AG09319 (cell line): ENCODE data around the gene TTC1.

Experiments
- DNase-seq: peaks from one replicate; pipeline ENCODE4 v3.0.0-alpha.2; 2010; ENCODE audit warnings: low read depth; ENCODE audit errors: extremely low read depth
- CTCF ChIP-seq: IDR thresholded peaks from 2 replicates; pipeline ENCODE4 v1.5.1; 2011; ENCODE audit warnings: low read depth, mild to moderate bottlenecking, inconsistent platforms, low read length, moderate library complexity

TTC1 gene

GRCh38 chr5:160021831-160022446 is 13.0 kb downstream of the TTC1 start:
- TF ChIP-seq CTCF = peak; percentile 71
- DNase-seq = peak; percentile 42

- TF ChIP-seq CTCF = no peak
- DNase-seq = no peak
Measured at GRCh38 chr5:160023007-160023907, 14.3 kb downstream of the TTC1 start.

- DNase-seq = no peak
- TF ChIP-seq CTCF = no peak
Measured at GRCh38 chr5:160023908-160024630, 15.1 kb downstream of the TTC1 start.

GRCh38 chr5:160029004-160029403 is 20.1 kb downstream of the TTC1 start:
- DNase-seq = no peak
- TF ChIP-seq CTCF = no peak

- DNase-seq = no peak
- TF ChIP-seq CTCF = no peak
Measured at GRCh38 chr5:160029540-160030139, 20.7 kb downstream of the TTC1 start.

GRCh38 chr5:160030631-160031377 is 21.9 kb downstream of the TTC1 start:
- no peak for TF ChIP-seq CTCF
- no peak for DNase-seq
